Gastrocnemius medialis (tissue), 4 donors: Measurements from ENCODE around the gene NFASC.

Experiments
- CTCF ChIP-seq, 5 experiments: fragments of 450-650 bp in 3 of 5; fragments of 200-600 bp in 2 of 5; sonication (generic) in 2 of 5; IDR thresholded peaks in 4 of 5; conservative IDR thresholded peaks in 1 of 5; 1 replicate in 4 of 5; 2 replicates in 1 of 5; pipeline ENCODE4 v1.5.1; 2016 to 2019; ENCODE audit warnings: antibody characterized with exemption in 5 of 5, mild to moderate bottlenecking in 3 of 5, moderate library complexity in 3 of 5
- POLR2A ChIP-seq, 2 donors: fragments of 450-650 bp; IDR thresholded peaks; one replicate each; pipeline ENCODE4 v1.6.1; 2017; ENCODE audit warnings: antibody characterized with exemption in 2 of 2, mild to moderate bottlenecking in 2 of 2, moderate library complexity in 2 of 2

GRCh38 chr1:205015241-205015640 lies 144.6 kb downstream of the NFASC start:
- TF ChIP-seq CTCF (IDR thresholded peaks at IDR 0.05 in 4 of 5, conservative IDR thresholded peaks at IDR 0.05 in 1 of 5) (no peak), POLR2A (IDR thresholded peaks at IDR 0.05) (no peak)
